Neural progenitor cell (in vitro differentiated cells): ENCODE results near the gene EFCAB6. TPM values are rescaled to one million over a fixed set of nuclear protein-coding genes. Genes with fewer than 3 reads are reported as not detected.

Experiments
- DNase-seq: peaks from one replicate; pipeline ENCODE4 v3.0.0-alpha.2; 2016; ENCODE audit warnings: low spot score
- H2AFZ ChIP-seq: fragments of 200-600 bp; sonication (generic); replicated peaks from 2 replicates; pipeline ENCODE4 v1.6.1; 2016; ENCODE audit warnings: antibody characterized with exemption
- H3F3A ChIP-seq: fragments of 200-600 bp; sonication (generic); 2 replicates; pipeline ENCODE4 v1.6.1; 2016; ENCODE audit warnings: antibody characterized with exemption, low read depth
- H3K27ac ChIP-seq: fragments of 200-600 bp; sonication (generic); 2 replicates; pipeline ENCODE4 v1.5.1; 2016; ENCODE audit warnings: mild to moderate bottlenecking
- H3K27me3 ChIP-seq: fragments of 200-600 bp; sonication (generic); 2 replicates; pipeline ENCODE4 v1.6.1; 2016; ENCODE audit warnings: mild to moderate bottlenecking, moderate library complexity
- H3K36me3 ChIP-seq: fragments of 200-600 bp; sonication (generic); 2 replicates; pipeline ENCODE4 v1.5.1; 2016
- H3K4me1 ChIP-seq: fragments of 200-600 bp; sonication (generic); 2 replicates; pipeline ENCODE4 v1.6.1; 2016; ENCODE audit warnings: mixed run types
- H3K4me2 ChIP-seq: fragments of 200-600 bp; sonication (generic); 2 replicates; pipeline ENCODE4 v1.6.1; 2016
- H3K4me3 ChIP-seq: fragments of 200-600 bp; sonication (generic); 2 replicates; pipeline ENCODE4 v1.5.1; 2016
- H3K79me2 ChIP-seq: fragments of 200-600 bp; sonication (generic); 2 replicates; pipeline ENCODE4 v1.6.1; 2016; ENCODE audit warnings: low read depth
- H3K9ac ChIP-seq: fragments of 200-600 bp; sonication (generic); 2 replicates; pipeline ENCODE4 v1.6.1; 2016
- H3K9me3 ChIP-seq: fragments of 200-600 bp; sonication (generic); 2 replicates; pipeline ENCODE4 v1.5.1; 2016; ENCODE audit warnings: low read depth
- H4K20me1 ChIP-seq: fragments of 200-600 bp; sonication (generic); 2 replicates; pipeline ENCODE4 v1.6.1; 2016; ENCODE audit warnings: low read depth
- H3K27ac Mint-ChIP-seq: 3 replicates; pipeline ENCODE4 v1.8.0; 2021; ENCODE audit warnings: mixed read lengths
- H3K27me3 Mint-ChIP-seq: 2 replicates; pipeline ENCODE4 v1.8.0; 2022; ENCODE audit warnings: low read depth, mild to moderate bottlenecking, inconsistent platforms, moderate library complexity, mixed read lengths; ENCODE audit not compliant: insufficient read depth
- H3K36me3 Mint-ChIP-seq: 3 replicates; pipeline ENCODE4 v1.8.0; 2021; ENCODE audit warnings: mixed read lengths
- H3K4me1 Mint-ChIP-seq: 3 replicates; pipeline ENCODE4 v1.8.0; 2021; ENCODE audit warnings: mixed read lengths
- H3K4me3 Mint-ChIP-seq: 3 replicates; pipeline ENCODE4 v1.8.0; 2021; ENCODE audit warnings: mild to moderate bottlenecking, moderate library complexity, mixed read lengths
- H3K9me3 Mint-ChIP-seq: 3 replicates; pipeline ENCODE4 v1.8.0; 2020; ENCODE audit warnings: mixed read lengths
- CTCF ChIP-seq: fragments of 200-600 bp; sonication (generic); IDR thresholded peaks from 2 replicates; pipeline ENCODE4 v1.5.1; 2017; ENCODE audit warnings: antibody characterized with exemption, mild to moderate bottlenecking
- EZH2 ChIP-seq: fragments of 200-600 bp; sonication (generic); IDR thresholded peaks from 2 replicates; pipeline ENCODE4 v1.6.1; 2017; ENCODE audit warnings: antibody characterized with exemption, mild to moderate bottlenecking, moderate library complexity
- EZH2phosphoT487 ChIP-seq: fragments of 200-600 bp; sonication (generic); IDR thresholded peaks from 2 replicates; pipeline ENCODE4 v1.6.1; 2017; ENCODE audit warnings: antibody characterized with exemption
- total RNA-seq: library from RNA; depleted of rRNA; stranded (reverse); fragments of >200 nt; gene quantifications from 2 replicates; pipeline ENCODE4 v1.2.3, GENCODE V29; 2015; ENCODE audit warnings: low replicate concordance

EFCAB6 gene
- total RNA-seq, 1 donor from 2014 or later: 4.9 TPM

- Mint-ChIP-seq H3K27me3 (no peaks in the 10 kb centered on the region), H3K27ac (no peak overlapping the region), H3K4me3 (no peak overlapping the region), H3K36me3 (no peaks in the 10 kb centered on the region), H3K9me3 (no peaks in the 10 kb centered on the region), H3K4me1 (peaks cover 11% of the 10 kb centered on the region)
- TF ChIP-seq CTCF (no peak), EZH2phosphoT487 (no peak), EZH2 (no peak)
- no peaks in the 10 kb centered on the region for H4K20me1 ChIP-seq
- no peaks in the 10 kb centered on the region for H3K9me3 ChIP-seq
- no peak overlapping the region for H2AFZ ChIP-seq
- no peak overlapping the region for H3K27ac ChIP-seq
- H3K9ac ChIP-seq: no peak overlapping the region
- no peaks in the 10 kb centered on the region for H3K79me2 ChIP-seq
- H3K4me2 ChIP-seq: no peak overlapping the region
- H3F3A ChIP-seq: no peaks in the 10 kb centered on the region
- H3K27me3 ChIP-seq: no peaks in the 10 kb centered on the region
- no peak overlapping the region for H3K4me3 ChIP-seq
- no peaks in the 10 kb centered on the region for H3K4me1 ChIP-seq
- no peak for DNase-seq
- no peaks in the 10 kb centered on the region for H3K36me3 ChIP-seq
Measured at GRCh38 chr22:43627485-43628213, 184.5 kb downstream of the EFCAB6 start.

- H3K4me3 ChIP-seq: no peak overlapping the region
- Mint-ChIP-seq H3K4me3 (no peak overlapping the region), H3K4me1 (peaks cover 11% of the 10 kb centered on the region), H3K9me3 (peaks cover 5% of the 10 kb centered on the region), H3K36me3 (peaks cover 3% of the 10 kb centered on the region), H3K27ac (no peak overlapping the region), H3K27me3 (no peaks in the 10 kb centered on the region)
- H3K27me3 ChIP-seq: no peaks in the 10 kb centered on the region
- no peak overlapping the region for H2AFZ ChIP-seq
- H3K9ac ChIP-seq: no peak overlapping the region
- no peaks in the 10 kb centered on the region for H3K9me3 ChIP-seq
- H3K36me3 ChIP-seq: no peaks in the 10 kb centered on the region
- no peaks in the 10 kb centered on the region for H3K79me2 ChIP-seq
- no peak overlapping the region for H3K4me2 ChIP-seq
- no peak for DNase-seq
- TF ChIP-seq CTCF: no peak
- TF ChIP-seq EZH2: no peak
- TF ChIP-seq EZH2phosphoT487: no peak
- no peak overlapping the region for H3K27ac ChIP-seq
- no peaks in the 10 kb centered on the region for H3K4me1 ChIP-seq
- H4K20me1 ChIP-seq: no peaks in the 10 kb centered on the region
- H3F3A ChIP-seq: no peaks in the 10 kb centered on the region
Measured at GRCh38 chr22:43625242-43625641, 186.9 kb downstream of the EFCAB6 start.

- H3K27ac Mint-ChIP-seq: no peak overlapping the region
- peaks cover 13% of the 10 kb centered on the region for H3K9me3 Mint-ChIP-seq
- H3K4me1 ChIP-seq: no peaks in the 10 kb centered on the region
- no peak overlapping the region for H2AFZ ChIP-seq
- H3K27me3 ChIP-seq: no peaks in the 10 kb centered on the region
- H3K4me3 ChIP-seq: no peak overlapping the region
- no peaks in the 10 kb centered on the region for H3K79me2 ChIP-seq
- DNase-seq: no peak
- H4K20me1 ChIP-seq: no peaks in the 10 kb centered on the region
- H3K9me3 ChIP-seq: no peaks in the 10 kb centered on the region
- H3K36me3 Mint-ChIP-seq: peaks cover 5% of the 10 kb centered on the region
- no peaks in the 10 kb centered on the region for H3K27me3 Mint-ChIP-seq
- no peaks in the 10 kb centered on the region for H3K36me3 ChIP-seq
- H3F3A ChIP-seq: no peaks in the 10 kb centered on the region
- no peak overlapping the region for H3K9ac ChIP-seq
- no peak for TF ChIP-seq EZH2phosphoT487
- no peak for TF ChIP-seq EZH2
- TF ChIP-seq CTCF: no peak
- H3K27ac ChIP-seq: no peak overlapping the region
- no peak overlapping the region for H3K4me3 Mint-ChIP-seq
- peaks cover 11% of the 10 kb centered on the region for H3K4me1 Mint-ChIP-seq
- H3K4me2 ChIP-seq: no peak overlapping the region
Measured at GRCh38 chr22:43624144-43624998, 187.7 kb downstream of the EFCAB6 start.
